Measurements from ENCODE around the gene INPP5B.
A peak's percentile ranks its signal among the peaks of the same experiment; 100 is the strongest.

The INPP5B gene

GRCh38 chr1:37831109-37831508 lies 115.7 kb downstream of the INPP5B start:
- DNase-seq, result no peak

GRCh38 chr1:37828410-37829074 lies 118.3 kb downstream of the INPP5B start:
- DNase-seq, result no peak

GRCh38 chr1:37825506-37825905 lies 121.3 kb downstream of the INPP5B start:
- no peak for DNase-seq

GRCh38 chr1:37824001-37824400 lies 122.9 kb downstream of the INPP5B start:
- DNase-seq, result no peak

- DNase-seq, result no peak
Measured at GRCh38 chr1:37822906-37823815, 123.7 kb downstream of the INPP5B start.

- no peak for DNase-seq
Measured at GRCh38 chr1:37821481-37821880, 125.4 kb downstream of the INPP5B start.

GRCh38 chr1:37817481-37817880 lies 129.4 kb downstream of the INPP5B start:
- DNase-seq, result no peak

- DNase-seq, result no peak
Measured at GRCh38 chr1:37814252-37814651, 132.6 kb downstream of the INPP5B start.

- DNase-seq, result no peak
Measured at GRCh38 chr1:37813529-37814145, 133.2 kb downstream of the INPP5B start.

GRCh38 chr1:37811027-37811655 lies 135.7 kb downstream of the INPP5B start:
- peak; percentile 76 for DNase-seq
